COR-L47 (cell line): ENCODE data around the gene FBP2.

Experiments used
- DNase-seq: peaks from one replicate; lab custom pipeline; 2025; lab: John Stamatoyannopoulos, UW

FBP2 gene

DNA sequence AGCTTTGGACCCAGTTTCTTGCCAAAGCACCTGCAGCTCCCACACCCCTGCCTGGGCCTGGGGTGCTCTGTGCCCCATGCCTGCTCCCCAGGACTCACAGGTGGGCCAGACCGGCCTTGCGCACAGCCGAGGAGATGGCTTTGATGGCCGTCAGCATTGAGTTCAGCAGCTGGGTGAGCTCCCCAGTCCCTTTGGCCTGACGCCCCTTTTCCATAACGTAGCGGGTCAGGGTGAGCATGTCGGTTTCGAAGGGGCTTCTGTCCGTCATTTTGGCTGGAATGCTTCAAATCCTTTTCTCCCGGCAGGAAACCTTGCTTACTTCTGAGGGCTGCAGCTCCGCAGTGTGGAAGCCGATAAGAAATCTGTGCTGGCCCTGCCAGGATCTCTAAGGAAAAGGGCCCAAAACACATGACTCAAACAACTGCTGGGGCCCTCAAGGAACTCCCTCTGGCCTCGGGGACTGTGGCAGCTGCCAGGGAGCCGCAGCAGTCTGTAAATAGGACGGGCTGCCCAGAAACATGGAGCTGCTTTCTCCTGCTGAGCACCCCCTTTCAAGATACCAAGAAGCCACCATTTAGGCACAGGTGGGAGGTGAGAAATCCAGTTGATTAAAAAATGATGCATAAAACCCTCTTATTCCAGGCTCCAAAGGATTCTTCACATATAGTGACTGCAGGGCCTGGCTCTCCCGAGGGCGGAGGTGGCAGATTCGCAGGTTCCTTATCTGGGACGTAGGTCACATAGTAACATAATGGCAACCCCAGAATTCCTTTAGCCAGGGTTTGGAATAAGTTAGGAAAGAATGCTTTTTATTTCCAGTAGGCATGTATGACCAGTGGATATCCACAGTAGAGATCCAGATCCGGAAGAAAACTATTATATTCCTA lies at the start of gene FBP2:
TSS of gene FBP2 (minus strand) at position 366 of the 887 bp plus-strand sequence. CDS start at position 268, 98 bp downstream.
- DNase-seq, result no peak

DNA sequence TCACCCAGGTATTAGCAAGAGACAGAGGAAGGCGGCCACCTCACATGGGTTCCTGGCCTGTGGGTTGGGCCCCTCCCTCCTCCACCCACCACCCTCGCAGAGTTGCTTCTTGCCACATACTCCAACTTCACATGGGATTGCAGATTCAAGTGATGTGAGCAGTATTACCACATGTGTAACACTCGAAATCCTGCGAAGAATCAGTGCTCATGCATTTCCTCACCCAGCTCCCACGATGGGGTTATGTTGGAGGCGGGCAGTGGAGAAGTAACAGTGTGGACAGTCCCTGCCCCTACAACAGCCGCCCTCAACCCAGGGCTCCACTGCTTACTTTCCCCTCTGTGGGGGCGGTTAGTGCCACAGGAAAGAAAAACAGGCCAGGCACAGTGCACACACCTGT lies 49.6 kb upstream of the FBP2 start:
- DNase-seq, result no peak

DNA sequence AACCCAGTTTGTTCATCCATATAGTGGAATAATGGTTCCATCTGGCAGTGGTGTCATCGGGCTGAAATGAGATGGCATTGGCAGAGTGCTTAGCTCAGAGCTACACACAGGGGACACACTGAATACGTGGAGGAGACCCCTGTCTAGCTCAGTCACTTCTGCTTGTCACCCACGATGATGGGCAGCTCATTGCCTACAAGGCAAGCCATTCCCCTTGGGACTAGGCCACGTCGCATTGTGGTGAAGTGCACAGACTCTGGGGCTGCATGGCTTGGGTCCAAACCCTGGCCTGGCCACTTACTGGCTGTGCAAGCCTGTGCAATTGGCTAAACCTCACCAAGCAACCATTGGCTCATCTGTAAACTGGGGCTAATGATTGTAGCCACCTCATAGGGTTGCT lies 48.9 kb upstream of the FBP2 start:
- DNase-seq, result no peak

DNA sequence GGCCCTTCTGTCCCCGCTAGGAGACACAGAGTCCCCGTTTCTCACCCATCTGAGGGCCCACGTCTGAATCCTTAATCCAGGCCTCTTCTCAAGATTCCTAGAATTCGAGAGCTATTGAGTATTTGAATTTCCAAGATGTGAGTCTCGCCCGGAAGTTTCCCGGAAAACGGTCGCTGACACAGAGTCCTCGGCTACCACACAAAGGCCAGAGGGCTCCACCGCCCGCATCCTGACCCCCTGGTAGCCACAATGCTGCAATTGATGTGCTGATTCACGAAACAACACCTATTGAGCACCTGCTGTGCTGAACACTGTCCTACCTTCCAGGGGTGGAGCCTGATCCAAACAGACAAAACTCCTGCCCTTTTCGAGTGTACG lies 46.4 kb upstream of the FBP2 start:
- DNase-seq, result no peak

DNA sequence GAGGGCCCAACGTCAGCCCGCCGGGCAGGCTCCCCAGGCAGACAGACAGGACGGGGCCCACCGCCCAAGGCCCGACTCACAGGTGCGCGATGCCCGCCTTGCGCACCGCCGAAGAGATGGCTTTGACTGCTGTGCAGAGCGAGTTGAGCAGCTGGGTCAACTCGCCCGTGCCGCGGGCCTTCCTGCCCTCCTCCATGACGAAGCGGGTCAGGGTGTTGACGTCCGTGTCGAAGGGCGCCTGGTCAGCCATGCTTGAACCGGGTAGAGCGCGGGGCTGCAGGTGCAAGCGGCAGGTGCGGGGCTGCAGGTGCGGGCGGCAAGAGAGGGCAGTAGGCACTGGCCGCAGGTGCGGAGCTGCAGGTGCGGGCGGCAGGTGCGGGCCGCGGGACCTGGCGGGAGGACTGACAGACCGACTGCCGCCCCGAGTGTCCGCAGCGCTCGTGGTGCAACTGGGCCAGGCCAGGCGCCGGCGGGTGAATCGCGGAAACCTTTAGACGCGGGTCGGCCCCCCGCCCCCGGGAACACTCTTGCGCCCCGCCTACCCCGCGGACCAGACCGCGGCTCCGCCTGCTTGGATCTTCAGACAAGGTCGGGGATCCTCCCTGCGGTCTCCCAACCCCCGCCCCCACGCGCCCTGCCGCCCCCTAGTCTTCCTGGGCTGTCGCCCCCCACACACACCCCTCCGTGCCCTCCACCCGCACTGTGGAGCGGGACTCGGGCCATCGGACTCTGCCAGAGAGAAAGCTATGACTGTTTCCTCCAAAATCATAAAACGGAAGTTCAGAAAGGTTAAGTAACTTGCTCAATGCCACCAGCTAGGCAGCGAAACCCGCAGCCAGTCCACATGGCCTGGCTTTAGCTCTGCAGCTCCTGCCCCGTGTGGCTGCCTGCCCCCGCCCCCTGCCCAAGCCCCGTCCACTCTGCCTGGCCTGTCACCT lies 45.7 kb upstream of the FBP2 start, which contains the start of gene FBP1:
TSS of gene FBP1 (minus strand) at position 458 of the 938 bp plus-strand sequence. CDS start at position 250, 208 bp downstream.
- DNase-seq, result no peak

DNA sequence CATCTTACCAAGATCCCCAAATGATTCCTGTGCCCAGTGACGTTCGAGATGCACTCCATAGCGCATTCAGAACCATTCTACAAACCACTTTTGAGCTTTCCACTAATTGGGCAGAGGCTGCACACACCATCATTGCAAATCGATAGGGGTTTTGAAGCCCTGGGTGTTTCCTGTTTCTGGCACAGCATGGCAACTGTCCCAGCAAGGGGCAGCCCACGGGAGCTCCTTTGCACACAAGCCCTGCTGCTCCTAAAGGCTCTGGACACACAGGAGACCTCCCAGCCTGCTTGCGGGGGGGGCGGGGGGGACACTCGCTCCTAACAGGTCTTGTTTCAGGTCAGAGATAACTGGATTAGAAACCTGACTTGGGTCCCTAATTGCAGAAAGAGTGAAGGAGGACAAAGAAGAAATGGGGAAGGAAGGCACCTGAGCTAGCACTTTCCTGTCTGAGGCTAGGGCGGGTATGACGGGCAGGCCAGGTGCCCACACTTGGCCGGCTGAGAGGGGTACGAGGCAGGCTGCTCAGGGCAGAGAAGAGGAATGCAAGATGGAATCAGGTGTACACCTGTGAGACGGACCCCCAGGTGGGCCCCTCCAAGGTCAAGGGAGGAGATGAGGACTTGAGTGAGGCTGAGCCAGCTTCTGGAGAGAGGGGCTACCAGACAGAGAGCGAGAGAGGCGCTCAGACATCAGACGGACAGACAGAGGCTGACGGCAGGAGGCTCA lies 44.9 kb upstream of the FBP2 start:
- no peak for DNase-seq

DNA sequence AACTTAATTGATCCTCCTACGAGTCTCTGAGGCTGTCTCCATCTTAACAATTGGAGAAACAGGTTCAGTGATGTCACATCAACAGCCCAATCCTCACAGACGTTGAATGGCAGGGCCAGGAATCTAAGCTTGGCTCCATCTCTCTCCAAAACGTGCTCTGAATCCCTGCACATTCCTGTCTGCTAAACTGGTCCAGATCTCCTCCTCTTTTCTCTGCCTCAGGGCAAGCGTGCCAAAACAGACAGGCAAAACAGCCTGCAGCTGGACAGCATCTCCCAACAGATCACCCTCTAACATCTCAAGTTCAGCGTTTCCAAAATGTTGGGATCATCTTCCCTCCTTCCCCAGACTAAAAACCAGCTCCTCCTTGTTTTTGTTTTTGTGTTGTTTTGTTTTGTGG lies 39.1 kb upstream of the FBP2 start:
- DNase-seq, result no peak

DNA sequence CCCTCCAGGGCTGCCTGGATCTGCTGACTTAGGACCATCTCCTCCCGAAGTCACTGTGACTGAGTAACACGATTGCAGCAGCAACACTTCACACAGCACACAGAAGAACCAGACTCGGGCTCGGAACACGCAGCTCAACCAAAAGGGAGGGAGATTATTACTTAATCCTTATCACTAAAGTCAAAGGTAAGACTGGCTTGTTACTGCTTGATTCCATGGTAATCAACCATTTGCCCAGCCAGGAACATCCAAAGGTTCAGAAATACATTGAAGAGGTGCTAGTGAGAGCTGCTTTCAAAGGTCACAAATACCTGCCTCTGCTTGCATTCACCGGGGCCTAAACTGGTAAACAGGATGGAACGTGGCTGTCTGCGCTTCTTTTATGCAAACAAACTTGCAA lies 38.0 kb upstream of the FBP2 start:
- no peak for DNase-seq

DNA sequence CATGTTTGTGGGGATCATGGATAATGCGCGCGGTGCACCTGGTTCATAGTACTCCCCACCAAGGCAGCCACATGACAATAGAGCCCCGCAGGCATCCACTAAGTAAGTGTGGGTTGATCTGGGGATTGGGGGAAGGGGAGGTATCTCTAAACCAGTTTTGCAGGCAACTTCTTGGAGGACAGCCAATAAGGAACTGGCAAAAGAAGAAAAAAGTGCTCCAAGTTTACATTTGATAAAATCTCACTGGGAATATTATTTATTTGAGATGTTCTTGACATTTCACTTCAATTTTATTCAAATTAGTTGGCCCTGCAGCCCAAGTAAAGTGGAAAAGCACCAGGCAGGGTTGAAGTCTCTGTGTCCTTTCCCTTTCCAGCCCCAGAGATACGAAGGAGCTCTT lies 37.2 kb upstream of the FBP2 start:
- no peak for DNase-seq

DNA sequence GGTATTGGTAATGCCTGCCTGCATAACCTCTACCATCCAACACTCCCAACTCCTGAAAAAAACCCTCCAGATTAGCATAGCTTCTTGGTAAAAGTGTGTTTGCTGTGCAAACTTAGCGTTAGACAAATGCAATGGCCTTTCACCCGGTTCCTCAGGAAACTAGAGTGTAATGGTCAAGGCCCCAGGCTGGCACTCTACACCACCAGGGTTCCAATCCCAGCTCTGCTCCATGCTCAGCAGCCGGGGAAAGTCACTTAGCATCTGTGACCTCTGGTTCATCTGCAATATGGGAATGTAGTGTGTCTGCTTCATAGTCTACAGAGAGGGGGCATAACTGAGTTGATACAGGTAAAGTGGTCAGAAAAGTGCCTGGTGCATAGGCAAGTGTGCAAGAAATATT lies 36.7 kb upstream of the FBP2 start:
- DNase-seq, result no peak

DNA sequence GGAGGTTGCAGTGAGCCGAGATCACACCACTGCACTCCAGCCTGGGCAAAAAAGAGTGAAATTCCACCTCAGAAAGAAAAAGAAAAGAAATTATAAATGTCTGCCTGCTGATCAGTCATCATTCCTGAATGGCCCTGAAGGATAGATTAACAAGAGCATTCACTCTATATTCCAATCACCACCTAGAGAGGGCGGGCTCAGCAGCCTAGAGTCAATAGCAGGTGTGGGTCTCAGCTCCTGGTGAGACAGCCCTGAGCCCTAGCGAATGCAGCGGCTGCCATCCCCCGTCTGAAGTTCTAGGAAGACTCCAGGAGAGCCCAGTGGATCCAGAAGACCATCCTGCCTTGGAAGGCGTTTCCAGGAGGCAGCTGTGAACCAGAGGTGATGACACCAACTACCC lies 33.7 kb upstream of the FBP2 start:
- no peak for DNase-seq

DNA sequence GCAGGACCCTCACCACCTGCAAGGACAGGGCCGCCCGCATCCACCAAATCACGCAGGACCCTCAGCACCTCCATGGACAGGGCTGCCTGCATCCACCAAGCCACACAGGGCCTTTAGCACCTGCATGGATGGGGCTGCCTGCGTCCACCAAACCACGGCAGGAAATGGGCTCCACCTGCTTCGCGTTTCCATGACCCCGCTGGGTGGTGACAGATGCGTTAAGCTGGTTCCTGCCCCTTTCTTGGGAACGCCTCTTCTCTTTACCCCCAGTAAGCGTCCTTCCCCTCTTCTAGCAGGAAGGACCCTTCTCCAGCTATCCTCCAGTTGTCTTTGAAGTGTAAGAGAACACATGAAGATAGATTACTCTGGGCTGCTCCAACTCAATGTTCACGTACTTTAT lies 32.2 kb upstream of the FBP2 start:
- DNase-seq, result no peak

DNA sequence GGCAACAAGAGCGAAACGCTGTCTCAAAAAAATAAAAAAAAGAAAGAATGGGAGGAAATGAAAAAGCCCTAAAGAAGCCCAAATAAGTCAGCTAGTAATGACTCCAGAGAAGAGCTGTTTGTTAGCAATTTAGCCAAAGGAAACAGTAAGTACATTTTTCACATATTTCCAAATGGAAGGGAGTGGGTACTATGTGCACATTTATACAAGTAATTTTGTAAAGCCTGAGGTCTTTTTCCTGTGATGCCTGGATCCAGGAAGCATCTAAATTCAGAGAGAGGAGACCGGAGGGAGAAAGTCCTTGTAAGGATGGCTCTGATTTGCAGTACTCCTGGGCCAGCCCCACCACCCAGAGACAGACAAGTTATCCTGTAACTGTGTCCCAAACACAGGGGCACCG lies 31.0 kb upstream of the FBP2 start:
- no peak for DNase-seq

DNA sequence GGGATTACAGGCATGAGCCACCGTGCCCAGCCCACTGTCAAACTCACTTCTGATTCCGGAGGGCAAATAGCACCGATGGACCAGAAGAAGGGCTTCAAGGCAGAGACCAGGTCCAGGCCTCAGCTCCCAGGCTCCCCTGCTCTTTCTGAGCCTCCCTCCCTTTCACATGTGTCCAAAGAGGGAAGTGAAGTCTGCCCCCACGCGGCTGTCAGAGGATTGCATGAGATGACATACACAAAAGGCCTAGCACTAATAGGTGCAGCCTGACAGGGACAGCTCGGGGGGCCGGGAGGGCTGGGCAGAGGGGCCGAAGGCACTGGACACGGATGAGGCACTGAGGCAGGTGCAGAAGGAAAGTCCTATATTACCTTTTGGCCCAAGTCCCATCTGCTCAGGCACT lies 29.6 kb upstream of the FBP2 start:
- DNase-seq, result no peak

DNA sequence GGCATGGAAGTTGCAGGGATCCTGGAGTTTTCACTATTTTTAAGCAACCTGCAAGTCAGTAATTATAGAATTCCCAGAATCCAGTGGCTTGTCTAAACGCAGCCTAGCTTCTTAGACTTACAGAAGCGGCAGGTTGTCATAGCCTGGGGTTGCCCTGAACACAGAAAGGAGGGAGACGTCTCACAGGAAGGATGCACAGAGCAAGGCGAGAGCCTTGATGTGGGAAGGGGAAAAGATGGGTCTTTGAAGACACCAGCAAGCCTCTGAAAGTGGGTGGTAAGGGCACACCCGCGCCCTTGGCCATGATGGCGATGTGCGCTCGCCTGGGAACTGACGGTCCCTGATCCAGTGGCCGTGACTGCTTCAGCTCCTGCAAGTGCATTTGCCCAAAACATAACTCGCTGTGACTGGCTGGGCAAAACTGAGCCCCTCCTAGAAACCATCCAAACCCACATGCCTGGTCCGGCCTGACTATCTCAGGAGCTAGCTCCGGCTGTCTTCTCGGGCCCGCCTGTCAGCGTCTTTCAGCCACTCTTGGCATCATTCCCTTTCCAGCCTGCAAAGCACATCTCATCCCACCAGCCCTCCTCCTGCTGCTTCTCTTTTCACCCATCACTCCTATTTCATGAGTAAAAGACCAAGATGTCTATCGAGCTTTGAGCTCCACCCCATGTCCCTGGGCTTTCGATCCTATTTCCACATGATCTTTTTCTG lies 28.6 kb upstream of the FBP2 start:
- DNase-seq, result no peak

DNA sequence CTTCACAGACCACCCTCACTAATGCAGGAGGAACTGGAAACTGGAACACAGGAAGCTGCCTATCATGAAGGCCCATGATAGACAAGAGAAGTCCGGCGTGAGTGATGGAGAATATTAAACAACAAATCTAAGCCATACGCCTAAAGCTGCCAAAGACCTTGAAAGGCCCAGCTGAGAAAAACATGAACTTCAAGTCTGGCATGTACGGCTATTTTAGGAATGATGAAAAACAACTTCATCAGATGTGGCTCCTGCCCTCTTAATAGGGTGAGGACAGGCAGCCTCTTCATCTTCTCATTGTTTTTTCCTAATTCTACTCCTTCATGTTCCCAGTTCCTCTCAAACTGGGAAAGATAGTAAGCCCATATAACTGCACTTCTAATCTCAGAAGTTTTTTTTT lies 25.4 kb upstream of the FBP2 start:
- no peak for DNase-seq

DNA sequence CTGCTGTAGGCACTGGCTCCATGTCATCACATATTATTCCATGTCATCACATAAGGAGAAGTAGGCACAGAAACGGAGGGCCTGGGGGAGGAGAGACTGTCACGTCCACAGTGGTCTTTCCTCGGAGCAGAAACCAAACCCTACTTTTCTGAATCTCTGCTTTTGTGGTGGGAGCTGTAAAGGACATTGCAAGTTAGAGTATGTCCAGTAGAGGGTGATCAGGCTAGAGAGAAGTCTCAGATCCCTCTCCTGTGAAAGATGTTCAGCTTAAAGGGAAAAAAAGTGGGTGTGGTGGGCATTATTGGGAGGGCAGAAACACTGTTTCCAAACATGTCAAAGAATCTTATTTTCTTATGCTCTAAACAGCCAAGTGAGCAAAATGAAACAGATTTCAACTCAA lies 19.4 kb upstream of the FBP2 start:
- no peak for DNase-seq

DNA sequence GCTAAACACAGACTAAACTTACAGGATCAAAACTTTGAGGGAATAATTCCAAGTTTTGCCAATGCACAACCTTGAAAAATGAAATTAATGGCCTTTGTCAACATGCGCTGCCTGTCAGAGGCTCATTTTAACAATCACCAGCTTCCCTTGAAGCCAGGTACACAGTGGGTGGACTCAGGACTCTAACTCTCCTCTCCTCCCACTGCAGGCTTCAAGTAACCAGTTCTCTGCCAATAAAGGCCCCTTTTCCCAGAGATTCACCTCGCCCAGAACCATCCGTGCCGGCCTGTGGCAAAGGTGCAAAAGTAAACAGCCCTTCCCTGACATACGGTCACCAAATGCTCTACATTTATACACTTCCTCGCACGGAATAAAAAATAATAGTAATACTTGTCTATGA lies 18.4 kb upstream of the FBP2 start:
- no peak for DNase-seq

DNA sequence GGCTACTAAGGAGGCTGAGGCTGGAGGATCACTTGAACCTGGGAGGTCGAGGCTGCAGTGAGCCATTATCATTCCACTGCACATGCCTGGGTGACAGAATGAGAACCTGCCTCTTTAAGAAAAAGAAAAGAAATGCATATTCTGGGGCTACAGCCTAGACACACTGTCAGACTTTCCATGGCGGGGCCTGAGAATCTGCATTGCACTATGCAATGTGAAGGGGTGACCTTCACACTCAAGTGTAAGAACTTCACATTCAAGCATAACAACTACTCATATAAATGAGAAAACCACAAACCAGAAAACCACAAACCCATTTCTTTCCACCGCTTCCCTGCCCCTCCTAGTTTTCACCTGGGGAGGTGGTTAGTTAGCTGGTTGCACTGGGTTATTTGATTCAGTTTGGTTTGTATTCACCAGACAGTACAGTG lies 18.0 kb upstream of the FBP2 start:
- DNase-seq, result no peak

DNA sequence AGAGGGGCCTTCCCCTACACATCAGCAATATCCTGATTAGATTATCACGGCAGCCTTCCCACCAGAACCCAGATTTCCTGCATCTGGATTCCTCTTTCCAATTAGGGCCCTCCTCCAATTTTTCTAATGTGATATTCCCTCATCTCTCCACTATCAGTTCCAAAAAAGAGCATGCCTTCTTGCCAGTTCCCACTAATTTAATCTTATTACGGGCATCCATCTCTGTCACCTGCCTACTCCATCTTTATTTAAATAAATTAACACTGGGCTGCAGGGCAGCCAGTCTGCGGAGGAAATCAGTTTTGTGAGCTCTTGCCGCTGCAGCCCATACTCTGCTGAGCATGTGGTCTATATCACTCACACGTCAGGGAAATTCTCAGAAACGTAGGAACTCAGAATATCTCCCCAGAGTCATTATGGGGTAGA lies 16.6 kb upstream of the FBP2 start:
- no peak for DNase-seq

DNA sequence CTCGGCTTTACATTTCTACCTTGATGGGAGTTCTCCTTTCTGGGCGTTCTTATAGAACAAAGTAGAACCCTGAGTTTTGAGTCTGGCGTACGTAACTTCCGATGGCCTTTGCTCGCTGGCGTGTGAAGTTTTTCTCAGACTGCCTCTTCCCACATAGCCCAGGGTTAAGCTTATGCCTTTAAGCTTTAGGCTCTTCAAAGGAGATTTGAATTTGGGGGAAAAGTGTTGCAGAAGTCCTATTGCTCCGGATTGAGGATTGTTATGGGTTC lies 13.7 kb upstream of the FBP2 start:
- no peak for DNase-seq
